Muscle layer of duodenum (tissue), 2 donors: Measurements from ENCODE around the gene RRBP1.

Experiments
- H3K27ac ChIP-seq: one replicate; pipeline ENCODE4 v1.7.0; 2013; ENCODE audit warnings: mild to moderate bottlenecking, low read length
- H3K27me3 ChIP-seq: one replicate; pipeline ENCODE4 v1.7.0; 2013; ENCODE audit warnings: low read depth, mild to moderate bottlenecking, control low read depth, low read length
- H3K36me3 ChIP-seq, 2 donors: one replicate each; pipeline ENCODE4 v1.7.0; 2013; ENCODE audit warnings: low read length in 2 of 2, control low read depth in 1 of 2, mild to moderate bottlenecking in 1 of 2; ENCODE audit not compliant: insufficient read depth in 2 of 2, control insufficient read depth in 1 of 2
- H3K4me1 ChIP-seq, 2 donors: one replicate each; pipeline ENCODE4 v1.7.0; 2013; ENCODE audit warnings: low read length in 2 of 2, mild to moderate bottlenecking in 2 of 2, control low read depth in 1 of 2, moderate library complexity in 1 of 2; ENCODE audit not compliant: insufficient read depth in 2 of 2, control insufficient read depth in 1 of 2
- H3K4me3 ChIP-seq, 2 donors: one replicate each; pipeline ENCODE4 v1.7.0; 2013; ENCODE audit warnings: low read length in 2 of 2, low read depth in 1 of 2, mild to moderate bottlenecking in 1 of 2
- H3K9me3 ChIP-seq, 2 donors: one replicate each; pipeline ENCODE4 v1.7.0; 2013; ENCODE audit warnings: low read length in 2 of 2, control low read depth in 1 of 2, mild to moderate bottlenecking in 1 of 2; ENCODE audit not compliant: control insufficient read depth in 1 of 2
- donor health status: healthy.

RRBP1 gene

DNA sequence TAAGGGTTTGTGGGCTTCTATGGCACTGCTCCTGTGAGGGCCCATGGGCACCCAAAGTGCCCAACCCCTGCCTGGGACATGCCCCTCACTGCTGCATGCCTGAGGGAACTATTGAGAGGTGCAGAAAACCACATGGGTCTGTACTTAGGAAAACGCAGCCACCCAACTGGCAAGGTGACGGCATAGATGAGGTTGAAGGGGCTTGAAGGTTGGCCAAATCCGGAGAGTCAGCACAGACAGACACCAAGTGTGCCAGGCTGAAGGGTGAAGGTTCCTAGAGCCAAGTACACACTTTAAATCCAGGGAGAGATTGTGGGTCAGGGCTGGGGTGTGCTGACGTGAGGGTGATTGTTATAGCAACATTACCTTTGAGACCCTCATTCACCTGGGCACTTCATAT is 23.9 kb upstream of the RRBP1 start:
- Histone ChIP-seq H3K9me3 (no peaks in the 10 kb centered on the region), H3K4me1 (no peaks in the 10 kb centered on the region), H3K4me3 (no peak overlapping the region), H3K27me3 (no peaks in the 10 kb centered on the region), H3K27ac (no peak overlapping the region), H3K36me3 (no peaks in the 10 kb centered on the region)

DNA sequence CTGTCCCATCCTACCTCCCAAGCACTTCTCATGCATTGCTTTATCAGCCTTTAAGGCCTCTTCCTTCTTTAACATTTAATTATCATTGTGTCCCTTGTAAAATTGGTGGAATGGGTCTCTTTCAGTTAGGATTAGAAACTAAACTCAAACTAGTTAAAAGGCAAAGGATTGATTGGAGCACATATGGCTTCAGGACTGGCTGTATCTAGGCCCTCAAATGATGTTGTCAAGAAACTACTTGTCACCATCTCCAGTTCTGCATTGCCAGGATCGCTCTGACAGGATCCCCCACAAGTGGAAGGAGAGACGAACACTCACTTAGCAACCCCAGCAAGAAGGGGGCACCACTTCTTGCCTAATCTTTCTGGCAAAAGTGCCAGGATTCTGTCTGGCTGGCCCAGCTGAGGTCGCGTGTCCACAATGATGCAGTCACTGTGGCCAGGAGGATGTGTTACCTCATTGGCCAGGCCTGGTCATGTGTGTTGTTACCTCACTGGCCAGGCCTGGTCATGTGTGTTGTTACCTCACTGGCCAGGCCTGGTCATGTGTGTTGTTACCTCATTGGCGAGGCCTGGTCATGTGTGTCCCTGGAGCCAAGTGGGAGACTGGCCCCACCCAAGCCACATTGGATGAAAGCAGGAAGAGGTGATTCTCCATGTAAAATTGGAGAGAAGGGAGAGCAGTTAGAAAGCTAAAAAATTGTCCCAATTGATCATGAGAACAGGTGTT is 22.7 kb upstream of the RRBP1 start:
- H3K4me1 ChIP-seq: no peaks in the 10 kb centered on the region
- H3K36me3 ChIP-seq: no peaks in the 10 kb centered on the region
- no peak overlapping the region for H3K4me3 ChIP-seq
- H3K27me3 ChIP-seq: no peaks in the 10 kb centered on the region
- H3K9me3 ChIP-seq: no peaks in the 10 kb centered on the region
- H3K27ac ChIP-seq: no peak overlapping the region

DNA sequence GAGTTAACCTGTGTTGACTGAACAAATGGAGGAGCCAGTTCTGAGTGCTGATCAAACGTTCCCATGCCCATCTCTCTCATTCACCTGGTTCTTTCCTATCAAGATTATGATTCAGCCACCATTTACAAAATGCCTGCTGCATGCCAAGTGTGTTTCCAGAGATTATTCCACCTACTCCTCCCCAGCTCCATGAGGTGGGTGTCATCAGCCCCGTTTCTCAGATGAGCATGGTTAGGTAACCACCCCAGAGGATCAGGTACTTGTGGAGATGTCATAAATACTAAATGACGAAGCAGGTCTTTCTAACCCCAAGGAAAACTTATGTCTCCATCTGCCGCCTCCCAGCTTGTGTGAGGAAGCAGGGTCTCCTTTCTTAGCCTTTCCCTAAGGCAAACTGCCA is 19.8 kb upstream of the RRBP1 start:
- no peaks in the 10 kb centered on the region for H3K27me3 ChIP-seq
- H3K36me3 ChIP-seq: no peaks in the 10 kb centered on the region
- H3K27ac ChIP-seq: no peak overlapping the region
- no peaks in the 10 kb centered on the region for H3K9me3 ChIP-seq
- H3K4me1 ChIP-seq: no peaks in the 10 kb centered on the region
- H3K4me3 ChIP-seq: no peak overlapping the region

DNA sequence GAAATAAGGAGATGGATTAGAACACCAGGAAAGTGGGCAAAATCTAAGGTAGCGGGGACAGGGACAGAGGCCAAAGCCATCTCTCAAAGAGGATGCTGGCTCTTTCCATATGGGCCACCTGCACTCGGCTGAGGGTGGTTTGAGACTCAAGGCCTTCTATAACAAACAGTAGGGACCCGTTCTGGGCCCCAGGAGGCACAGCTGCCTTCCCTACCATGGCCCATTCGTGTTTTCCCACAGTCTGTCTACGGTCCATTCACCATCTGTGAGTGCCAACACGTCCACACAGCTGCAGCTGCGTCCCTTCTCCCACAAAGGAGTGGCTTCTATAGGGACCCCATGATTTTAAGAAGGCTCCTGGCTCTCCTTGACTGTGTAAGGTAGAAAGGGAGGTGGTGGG is 18.6 kb upstream of the RRBP1 start:
- H3K4me3 ChIP-seq: no peak overlapping the region
- H3K36me3 ChIP-seq: no peaks in the 10 kb centered on the region
- peaks cover 0 to 6% of the 10 kb centered on the region in 2 donors for H3K9me3 ChIP-seq
- H3K4me1 ChIP-seq: no peaks in the 10 kb centered on the region
- H3K27me3 ChIP-seq: no peaks in the 10 kb centered on the region
- no peak overlapping the region for H3K27ac ChIP-seq

DNA sequence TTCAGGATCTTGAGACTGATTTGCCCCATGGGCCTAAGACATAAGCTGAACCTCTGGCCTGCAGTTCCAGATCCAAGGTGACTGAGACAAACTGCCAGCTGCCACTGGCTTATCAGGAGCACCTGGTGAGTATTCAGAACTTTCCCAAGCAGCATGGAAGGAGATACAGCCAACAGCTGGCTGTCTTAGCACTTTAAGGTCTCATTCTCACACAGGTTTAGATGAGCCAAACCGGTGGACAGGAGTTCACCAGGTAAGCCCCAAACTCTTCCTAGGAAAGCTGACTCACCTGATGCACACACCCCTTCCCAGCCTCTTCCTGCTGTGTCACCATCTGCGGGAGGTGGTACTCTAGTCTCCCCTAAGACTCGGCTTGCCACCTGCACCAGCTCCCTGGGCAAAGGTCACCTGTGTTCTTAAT is 17.9 kb upstream of the RRBP1 start, which contains the start of gene BANF2:
BANF2 (plus strand) TSS at position 36 of the 421 bp plus-strand sequence. CDS start 25,060 bp downstream, outside the sequence.
- H3K36me3 ChIP-seq: no peaks in the 10 kb centered on the region
- no peak within 1 kb of the TSS for H3K27ac ChIP-seq

DNA sequence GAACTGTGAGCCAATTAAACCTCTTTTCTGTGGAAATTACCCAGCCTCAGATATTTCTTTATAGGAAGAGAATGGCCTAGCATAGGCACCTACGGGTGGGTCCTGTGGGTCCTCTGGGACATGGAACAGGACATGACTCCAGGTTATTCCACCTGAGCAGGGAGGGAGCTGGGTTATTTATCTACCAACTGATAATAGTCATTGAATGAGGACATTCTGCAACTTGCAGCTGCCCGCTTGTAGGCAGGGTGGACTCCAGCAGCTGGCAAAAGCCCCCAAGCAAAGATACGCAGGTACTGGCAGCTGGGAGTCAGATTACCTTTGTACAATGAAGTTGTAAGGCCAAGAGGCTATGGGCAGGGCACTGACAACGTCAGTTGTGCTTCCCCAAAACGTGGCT is 16.3 kb upstream of the RRBP1 start:
- Histone ChIP-seq H3K27ac (no peak overlapping the region), H3K4me3 (no peak overlapping the region), H3K27me3 (no peaks in the 10 kb centered on the region)

More for the DNA sequence above, 17.9 kb upstream of the RRBP1 start, which contains the start of gene BANF2:
- Histone ChIP-seq H3K27me3 (no peaks in the 10 kb centered on the region), H3K4me3 (no peak within 1 kb of the TSS), H3K9me3 (peaks cover 0 to 6% of the 10 kb centered on the region in 2 donors), H3K4me1 (no peaks in the 10 kb centered on the region)

DNA sequence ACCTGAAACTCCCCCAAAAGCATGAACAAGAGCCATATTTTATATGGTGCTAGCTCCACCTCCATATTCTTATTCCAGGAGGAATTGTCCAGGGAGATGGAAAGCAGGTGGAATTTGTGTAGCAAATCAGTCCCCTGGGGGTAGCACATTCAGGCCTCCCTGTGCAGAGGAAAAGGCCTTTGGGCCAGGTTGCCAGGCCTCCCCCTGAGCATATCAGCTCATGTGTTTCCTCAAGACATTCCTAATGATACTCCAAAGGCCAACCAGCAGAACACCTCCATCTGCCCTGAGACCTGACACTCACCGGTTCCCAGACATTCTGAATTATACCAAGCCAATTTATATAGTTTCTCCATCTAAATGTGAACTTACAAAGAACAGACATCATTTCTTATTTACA is 15.1 kb upstream of the RRBP1 start:
- H3K4me3 ChIP-seq: no peak overlapping the region
- H3K9me3 ChIP-seq: peaks cover 0 to 6% of the 10 kb centered on the region in 2 donors
- no peaks in the 10 kb centered on the region for H3K36me3 ChIP-seq
- no peak overlapping the region for H3K27ac ChIP-seq
- H3K4me1 ChIP-seq: peaks cover 0 to 9% of the 10 kb centered on the region in 2 donors
- no peaks in the 10 kb centered on the region for H3K27me3 ChIP-seq

More for the DNA sequence above, 16.3 kb upstream of the RRBP1 start:
- H3K4me1 ChIP-seq: peaks cover 0 to 3% of the 10 kb centered on the region in 2 donors
- no peaks in the 10 kb centered on the region for H3K36me3 ChIP-seq
- H3K9me3 ChIP-seq: peaks cover 0 to 6% of the 10 kb centered on the region in 2 donors

DNA sequence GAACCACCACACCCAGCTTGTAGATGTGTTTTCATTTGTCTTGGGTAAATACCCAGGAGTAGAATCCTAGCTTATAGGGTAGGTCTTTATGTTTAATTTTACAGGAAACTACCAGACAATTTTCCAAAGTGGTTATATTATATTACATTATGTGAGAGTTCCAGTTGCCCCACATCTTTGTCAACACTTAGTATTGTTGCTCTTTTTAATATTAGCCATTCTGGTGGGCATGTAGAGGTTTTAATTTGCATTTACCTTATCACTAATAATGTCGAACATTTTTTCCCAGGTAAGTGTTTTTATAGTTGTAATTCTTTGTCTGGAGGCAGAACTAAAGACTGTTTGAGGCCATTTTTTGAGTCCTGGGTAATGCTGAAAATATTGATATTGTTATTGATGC is 14.2 kb upstream of the RRBP1 start:
- H3K4me3 ChIP-seq: no peak overlapping the region
- H3K9me3 ChIP-seq: peaks cover 0 to 6% of the 10 kb centered on the region in 2 donors
- no peak overlapping the region for H3K27ac ChIP-seq
- H3K36me3 ChIP-seq: no peaks in the 10 kb centered on the region
- H3K27me3 ChIP-seq: no peaks in the 10 kb centered on the region
- H3K4me1 ChIP-seq: peaks cover 0 to 9% of the 10 kb centered on the region in 2 donors

DNA sequence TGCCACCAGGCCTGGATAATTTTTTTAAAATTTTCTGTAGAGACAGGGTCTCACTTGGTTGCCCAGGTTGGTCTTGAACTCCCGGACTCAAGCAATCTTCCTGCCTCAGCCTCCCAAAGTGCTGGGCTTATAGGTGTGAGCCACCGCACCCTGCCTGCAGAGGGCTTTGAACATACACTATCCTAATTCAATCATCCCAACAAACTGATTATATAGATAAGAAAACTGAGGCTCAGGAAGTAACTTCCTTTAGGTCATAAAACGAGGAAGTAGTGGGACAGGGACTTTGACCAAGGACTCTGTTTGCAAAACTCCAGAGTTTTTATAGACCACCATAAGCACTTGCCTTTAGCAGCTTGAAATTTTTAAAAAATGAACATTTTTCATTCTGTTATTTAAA is 12.7 kb upstream of the RRBP1 start:
- Histone ChIP-seq H3K9me3 (peaks cover 0 to 6% of the 10 kb centered on the region in 2 donors), H3K4me3 (no peak overlapping the region), H3K36me3 (no peaks in the 10 kb centered on the region), H3K27ac (no peak overlapping the region), H3K27me3 (no peaks in the 10 kb centered on the region), H3K4me1 (peaks cover 0 to 9% of the 10 kb centered on the region in 2 donors)

DNA sequence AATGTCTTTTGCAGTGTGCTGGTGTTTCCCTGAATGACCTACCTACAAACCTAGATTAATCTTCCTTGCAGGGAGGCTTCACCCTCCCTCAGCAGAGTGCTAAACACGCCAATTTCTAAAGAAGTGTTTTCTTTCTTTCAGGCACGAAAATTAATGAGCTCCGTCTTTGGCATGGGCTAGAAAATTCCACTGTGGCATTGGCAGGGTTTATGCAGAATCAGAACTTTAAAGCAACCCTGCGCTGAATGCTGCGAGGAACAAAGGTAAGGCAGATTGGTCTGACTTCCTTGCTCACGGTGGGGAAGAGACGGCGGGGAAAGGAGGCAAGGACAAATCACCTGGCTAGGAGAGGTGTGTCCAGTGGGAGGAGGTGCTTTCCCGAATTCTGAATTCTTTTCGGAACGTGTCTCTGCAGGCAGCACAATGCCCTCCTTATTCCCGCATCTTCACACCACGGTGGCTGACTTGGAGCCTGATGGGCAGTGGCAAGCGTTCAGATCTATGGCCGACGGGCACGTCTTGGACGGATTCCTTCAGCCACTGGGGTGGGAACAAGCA is 11.5 kb upstream of the RRBP1 start:
- no peak overlapping the region for H3K27ac ChIP-seq
- H3K27me3 ChIP-seq: no peaks in the 10 kb centered on the region
- H3K36me3 ChIP-seq: no peaks in the 10 kb centered on the region
- peaks cover 4 to 9% of the 10 kb centered on the region in 2 donors for H3K4me1 ChIP-seq
- no peak overlapping the region for H3K4me3 ChIP-seq
- H3K9me3 ChIP-seq: peaks cover 0 to 6% of the 10 kb centered on the region in 2 donors

DNA sequence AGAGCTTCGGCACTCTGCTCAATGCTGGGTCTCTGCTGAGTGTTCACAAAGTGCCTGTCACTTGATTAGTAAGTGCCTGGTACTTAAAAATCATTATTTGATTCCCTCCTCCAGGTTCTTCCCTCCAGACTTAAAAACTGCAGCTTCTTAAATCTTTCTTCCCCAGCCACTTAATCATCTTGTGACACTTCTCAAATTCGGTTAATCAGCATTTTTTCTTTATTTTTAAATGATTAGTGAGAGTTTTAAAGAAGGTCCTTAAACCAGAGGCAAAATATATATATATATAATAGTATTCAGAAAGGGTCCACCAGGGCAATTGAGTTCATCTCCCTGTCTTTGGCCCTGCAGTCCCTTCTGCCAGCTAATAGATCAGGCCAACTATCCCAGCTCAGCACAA is 9.7 kb upstream of the RRBP1 start:
- H3K36me3 ChIP-seq: no peaks in the 10 kb centered on the region
- H3K4me3 ChIP-seq: no peak overlapping the region
- no peaks in the 10 kb centered on the region for H3K27me3 ChIP-seq
- H3K9me3 ChIP-seq: peaks cover 0 to 9% of the 10 kb centered on the region in 2 donors
- no peak overlapping the region for H3K27ac ChIP-seq
- H3K4me1 ChIP-seq: peaks cover 4 to 9% of the 10 kb centered on the region in 2 donors
